ENCODE results near the gene SMC1B. TPM values are rescaled to one million over a fixed set of nuclear protein-coding genes. Genes with fewer than 3 reads are reported as not detected.

The SMC1B gene
- total RNA-seq, 1 donor from 2014 or later = 0.10 TPM

- DNase-seq = peak; percentile 81
Measured at GRCh38 chr22:45319324-45319685, 94.1 kb downstream of the SMC1B start.

GRCh38 chr22:45318558-45319323 lies 94.7 kb downstream of the SMC1B start:
- peak; percentile 51 for DNase-seq

- DNase-seq = peak; percentile 93
Measured at GRCh38 chr22:45318168-45318557, 95.2 kb downstream of the SMC1B start.

- peak; percentile 57 for DNase-seq
Measured at GRCh38 chr22:45317551-45318167, 95.7 kb downstream of the SMC1B start.

- DNase-seq = no peak
Measured at GRCh38 chr22:45316796-45317526, 96.4 kb downstream of the SMC1B start.

GRCh38 chr22:45314786-45315185 lies 98.6 kb downstream of the SMC1B start:
- no peak for DNase-seq

GRCh38 chr22:45314054-45314721 lies 99.2 kb downstream of the SMC1B start:
- no peak for DNase-seq

- no peak for DNase-seq
Measured at GRCh38 chr22:45312856-45313255, 100.5 kb downstream of the SMC1B start.

- no peak for DNase-seq
Measured at GRCh38 chr22:45312415-45312814, 101.0 kb downstream of the SMC1B start.

- no peak for DNase-seq
Measured at GRCh38 chr22:45310977-45311531, 102.3 kb downstream of the SMC1B start.

- DNase-seq = no peak
Measured at GRCh38 chr22:45310331-45310976, 102.9 kb downstream of the SMC1B start.

GRCh38 chr22:45309422-45310227 lies 103.8 kb downstream of the SMC1B start, which contains the start of gene FAM118A:
TSS of gene FAM118A (plus strand) at chr22:45309934. CDS start at chr22:45322380, 12,446 bp downstream.
- DNase-seq = peak; percentile 97

- no peak for DNase-seq
Measured at GRCh38 chr22:45308957-45309421, 104.4 kb downstream of the SMC1B start.

GRCh38 chr22:45308391-45308956 lies 104.9 kb downstream of the SMC1B start:
- no peak for DNase-seq

GRCh38 chr22:45306139-45306538 lies 107.3 kb downstream of the SMC1B start:
- DNase-seq = no peak

- DNase-seq = no peak
Measured at GRCh38 chr22:45305456-45306075, 107.8 kb downstream of the SMC1B start.

- no peak for DNase-seq
Measured at GRCh38 chr22:45304971-45305370, 108.4 kb downstream of the SMC1B start.

- DNase-seq = no peak
Measured at GRCh38 chr22:45303181-45303580, 110.2 kb downstream of the SMC1B start.

GRCh38 chr22:45302751-45303150 lies 110.6 kb downstream of the SMC1B start:
- no peak for DNase-seq

Data from tongue (tissue), 2 donors.